ENCODE measurements around the gene SUSD2. TPM values are rescaled to one million over a fixed set of nuclear protein-coding genes. Genes with fewer than 3 reads are reported as not detected.
"Not testable (repeated sequence)": the region's sequence is repeated elsewhere in the genome, so short reads cannot be mapped to it uniquely, and the experiment has no call there.

SUSD2 gene
- total RNA-seq, 1 donor from 2014 or later, result 4.5 TPM

DNA sequence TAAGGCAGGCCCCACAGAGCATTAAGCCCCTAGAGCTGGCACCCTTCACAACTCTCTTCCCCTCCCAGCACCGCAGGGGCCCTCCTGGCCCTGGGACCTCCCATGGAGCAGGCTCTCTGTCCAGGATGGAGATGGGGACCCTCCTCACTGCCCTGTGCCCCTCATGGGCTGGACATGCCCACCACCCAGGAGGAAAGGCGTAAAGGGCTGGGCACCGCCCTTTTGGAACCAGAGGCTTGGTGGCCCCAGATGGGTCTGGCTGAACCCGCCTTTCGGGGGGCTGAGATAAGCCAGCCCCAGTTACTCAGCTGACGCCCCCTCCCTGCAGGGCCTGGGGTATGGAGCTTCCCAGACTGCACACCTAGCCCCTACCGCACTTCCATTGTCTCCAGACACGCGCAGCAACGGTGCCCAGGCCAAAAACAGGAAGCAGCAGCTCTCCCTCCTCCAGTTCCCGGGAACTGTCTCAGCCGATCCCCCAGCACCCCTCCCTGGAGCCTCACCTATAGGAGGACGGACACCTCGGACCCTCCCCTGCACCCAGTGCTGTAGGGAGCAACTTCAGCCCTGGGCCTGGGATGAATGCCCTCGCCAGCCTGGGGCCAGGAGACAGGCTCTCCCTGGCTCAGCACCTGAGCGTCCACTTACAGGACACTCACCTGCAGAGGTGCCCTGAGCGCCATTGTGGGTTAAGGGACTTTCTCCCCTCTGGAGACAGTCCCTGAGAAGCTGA lies 1.6 kb upstream of the SUSD2 start:
- Mint-ChIP-seq H3K27ac (ENCODE audit: unreplicated experiment) (no peak overlapping the region), H3K4me3 (ENCODE audit: unreplicated experiment) (no peak overlapping the region), H3K4me1 (ENCODE audit: unreplicated experiment) (peaks cover 27% of the 10 kb centered on the region), H3K36me3 (ENCODE audit: unreplicated experiment) (no peaks in the 10 kb centered on the region), H3K9me3 (ENCODE audit: unreplicated experiment) (no peaks in the 10 kb centered on the region), H3K27me3 (ENCODE audit: unreplicated experiment) (no peaks in the 10 kb centered on the region)
- TF ChIP-seq, protein P1, sequence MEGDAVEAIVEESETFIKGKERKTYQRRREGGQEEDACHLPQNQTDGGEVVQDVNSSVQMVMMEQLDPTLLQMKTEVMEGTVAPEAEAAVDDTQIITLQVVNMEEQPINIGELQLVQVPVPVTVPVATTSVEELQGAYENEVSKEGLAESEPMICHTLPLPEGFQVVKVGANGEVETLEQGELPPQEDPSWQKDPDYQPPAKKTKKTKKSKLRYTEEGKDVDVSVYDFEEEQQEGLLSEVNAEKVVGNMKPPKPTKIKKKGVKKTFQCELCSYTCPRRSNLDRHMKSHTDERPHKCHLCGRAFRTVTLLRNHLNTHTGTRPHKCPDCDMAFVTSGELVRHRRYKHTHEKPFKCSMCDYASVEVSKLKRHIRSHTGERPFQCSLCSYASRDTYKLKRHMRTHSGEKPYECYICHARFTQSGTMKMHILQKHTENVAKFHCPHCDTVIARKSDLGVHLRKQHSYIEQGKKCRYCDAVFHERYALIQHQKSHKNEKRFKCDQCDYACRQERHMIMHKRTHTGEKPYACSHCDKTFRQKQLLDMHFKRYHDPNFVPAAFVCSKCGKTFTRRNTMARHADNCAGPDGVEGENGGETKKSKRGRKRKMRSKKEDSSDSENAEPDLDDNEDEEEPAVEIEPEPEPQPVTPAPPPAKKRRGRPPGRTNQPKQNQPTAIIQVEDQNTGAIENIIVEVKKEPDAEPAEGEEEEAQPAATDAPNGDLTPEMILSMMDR (IDR thresholded peaks at IDR 0.05), result no peak
- DNase-seq (ENCODE audit: extremely low spot score, unreplicated experiment), result no peak

DNA sequence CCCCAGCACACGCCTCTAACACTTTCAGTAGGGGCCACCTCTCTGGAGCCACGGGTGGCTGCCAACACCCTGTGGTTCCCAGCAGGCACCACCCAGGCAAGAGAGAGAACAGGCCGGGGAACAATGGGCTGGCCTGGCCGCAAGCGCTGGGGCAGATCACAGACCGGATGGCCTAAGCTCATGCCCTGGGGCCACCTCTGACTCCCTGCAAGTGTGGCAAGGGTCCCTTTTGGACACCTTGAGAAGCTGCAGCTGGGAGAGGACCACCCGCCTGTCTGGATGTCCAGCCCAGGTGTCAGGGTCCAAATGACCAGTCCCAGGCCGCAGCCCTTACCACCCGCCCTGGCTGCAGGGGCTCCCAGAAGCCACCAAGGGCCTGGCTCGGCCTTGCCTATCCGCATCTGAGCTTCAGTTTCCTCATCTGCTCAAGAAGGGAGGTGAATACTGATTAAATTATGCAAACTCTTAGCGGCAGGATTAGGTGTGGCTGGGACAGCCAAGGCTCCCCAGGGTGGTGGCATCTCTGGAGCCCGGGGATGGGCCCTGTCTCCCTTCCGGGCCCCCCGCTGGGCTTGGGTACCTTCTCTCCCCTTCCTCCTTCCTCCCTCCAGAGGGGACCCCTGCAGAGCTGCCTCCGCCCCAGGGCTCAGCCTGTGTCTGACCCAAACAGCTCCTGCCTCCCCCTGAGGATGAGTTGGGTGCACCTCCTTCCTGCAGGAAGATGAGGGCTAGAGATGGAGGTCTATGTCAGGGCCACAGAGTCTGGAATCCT lies 785 bp upstream of the SUSD2 start:
- peaks cover 21% of the 10 kb centered on the region for H3K4me1 Mint-ChIP-seq (ENCODE audit: unreplicated experiment)
- DNase-seq (ENCODE audit: extremely low spot score, unreplicated experiment), result no peak
- H3K9me3 Mint-ChIP-seq (ENCODE audit: unreplicated experiment), result no peaks in the 10 kb centered on the region
- no peaks in the 10 kb centered on the region for H3K27me3 Mint-ChIP-seq (ENCODE audit: unreplicated experiment)
- TF ChIP-seq, protein P1 (IDR thresholded peaks at IDR 0.05), result no peak
- no peaks in the 10 kb centered on the region for H3K36me3 Mint-ChIP-seq (ENCODE audit: unreplicated experiment)
- no peak overlapping the region for H3K4me3 Mint-ChIP-seq (ENCODE audit: unreplicated experiment)
- H3K27ac Mint-ChIP-seq (ENCODE audit: unreplicated experiment), result no peak overlapping the region

DNA sequence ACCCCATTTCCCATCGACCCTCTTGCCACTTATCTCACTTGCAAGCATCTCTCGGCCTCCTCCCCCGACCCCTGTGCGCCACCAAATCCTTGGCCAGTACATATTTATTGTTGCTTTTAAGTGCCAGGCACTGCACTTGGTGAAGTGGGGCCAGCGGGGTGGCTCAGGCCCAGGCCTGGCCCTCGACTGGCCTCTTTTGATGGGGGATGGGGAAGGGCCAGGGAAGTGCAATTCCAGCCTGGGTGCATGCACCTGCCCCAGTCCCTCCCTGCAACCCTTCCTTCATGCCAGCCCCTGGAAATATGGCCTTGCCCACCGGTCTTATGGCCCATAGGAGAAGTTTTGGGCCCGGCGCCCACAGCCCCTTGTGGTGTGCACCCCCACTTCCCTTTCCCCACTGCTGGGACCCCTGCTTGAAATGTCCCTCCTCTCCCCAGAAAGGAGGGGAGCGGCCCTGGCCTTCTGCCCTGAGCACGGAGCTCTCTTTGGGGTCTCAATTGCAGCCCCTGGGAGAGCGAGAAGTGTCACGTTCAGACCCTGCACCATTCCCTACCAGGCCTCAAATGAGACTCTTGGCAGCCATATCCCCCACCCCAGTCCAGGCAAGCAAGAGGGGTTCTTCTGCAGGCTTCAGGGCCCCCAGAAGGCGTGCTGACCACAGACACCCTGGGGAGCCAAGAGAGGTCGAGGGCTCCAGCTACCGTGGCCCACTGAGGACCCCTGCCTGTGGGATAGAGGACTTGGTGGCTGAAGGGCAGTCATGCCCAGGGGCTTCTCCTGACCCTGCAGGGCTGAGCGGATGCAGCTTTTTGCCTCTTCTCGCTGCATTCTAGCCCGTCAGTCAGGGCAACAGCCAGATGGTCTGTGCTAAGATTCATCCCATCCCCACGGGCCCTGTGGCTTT lies 961 bp downstream of the SUSD2 start:
- Mint-ChIP-seq H3K4me3 (ENCODE audit: unreplicated experiment) (no peak overlapping the region), H3K36me3 (ENCODE audit: unreplicated experiment) (no peaks in the 10 kb centered on the region), H3K27ac (ENCODE audit: unreplicated experiment) (no peak overlapping the region), H3K27me3 (ENCODE audit: unreplicated experiment) (no peaks in the 10 kb centered on the region), H3K9me3 (ENCODE audit: unreplicated experiment) (no peaks in the 10 kb centered on the region), H3K4me1 (ENCODE audit: unreplicated experiment) (peaks cover 15% of the 10 kb centered on the region)
- no peak for DNase-seq (ENCODE audit: extremely low spot score, unreplicated experiment)
- TF ChIP-seq, protein P1 (IDR thresholded peaks at IDR 0.05), result peak; percentile 34

DNA sequence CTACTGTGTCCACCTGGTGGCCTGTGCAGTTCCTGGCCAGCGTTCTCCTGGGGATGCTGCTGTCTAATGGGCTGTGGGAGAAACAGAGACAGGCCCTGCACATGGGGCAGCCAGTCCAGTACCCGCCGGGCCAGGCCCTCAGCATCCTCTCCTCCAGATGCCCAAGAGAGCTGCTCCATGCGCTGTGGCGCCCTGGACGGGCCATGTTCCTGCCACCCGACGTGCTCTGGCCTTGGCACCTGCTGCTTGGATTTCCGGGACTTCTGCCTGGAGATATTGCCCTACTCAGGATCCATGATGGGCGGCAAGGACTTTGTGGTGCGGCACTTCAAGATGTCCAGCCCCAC lies 1.6 kb downstream of the SUSD2 start:
- not testable (repeated sequence) for H3K9me3 Mint-ChIP-seq (ENCODE audit: unreplicated experiment); H3K36me3 Mint-ChIP-seq (ENCODE audit: unreplicated experiment); H3K4me3 Mint-ChIP-seq (ENCODE audit: unreplicated experiment); DNase-seq (ENCODE audit: extremely low spot score, unreplicated experiment); H3K27me3 Mint-ChIP-seq (ENCODE audit: unreplicated experiment); H3K27ac Mint-ChIP-seq (ENCODE audit: unreplicated experiment)
- peaks cover 15% of the 10 kb centered on the region for H3K4me1 Mint-ChIP-seq (ENCODE audit: unreplicated experiment)

DNA sequence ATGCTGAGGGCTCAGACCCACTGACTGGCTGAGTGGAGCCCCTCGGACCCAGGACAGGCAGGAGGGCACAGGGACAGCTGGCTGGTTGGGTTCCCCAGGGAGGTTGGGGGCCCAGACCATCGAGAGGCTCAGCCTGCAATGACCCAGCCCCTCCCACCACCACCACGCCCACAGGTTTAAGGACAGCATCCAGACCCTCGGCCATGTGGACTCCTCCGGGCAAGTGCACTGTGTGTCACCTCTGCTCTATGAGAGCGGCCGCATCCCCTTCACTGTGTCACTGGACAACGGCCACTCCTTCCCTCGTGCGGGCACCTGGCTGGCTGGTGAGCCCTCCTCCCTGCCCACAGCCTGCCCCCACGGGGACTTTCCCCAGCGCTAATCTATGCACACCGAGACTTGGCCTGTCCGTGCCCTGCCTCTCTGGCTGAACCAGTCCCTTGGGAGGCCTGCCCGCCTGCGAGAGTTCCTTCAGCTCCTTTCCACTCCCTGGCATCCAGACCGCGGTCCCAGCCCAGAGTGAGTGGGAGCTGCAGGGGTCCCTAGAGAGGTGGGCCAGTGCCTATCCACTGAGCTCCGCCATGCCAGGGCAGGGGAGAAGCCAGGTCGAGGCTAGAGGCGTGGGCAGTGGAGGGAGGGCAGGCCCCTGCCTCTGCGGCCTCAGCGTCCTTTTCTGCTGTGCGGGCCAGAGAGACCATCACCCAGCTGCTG lies 2.2 kb downstream of the SUSD2 start:
- TF ChIP-seq, protein P1 (IDR thresholded peaks at IDR 0.05), result no peak
- Mint-ChIP-seq H3K4me1 (ENCODE audit: unreplicated experiment) (peaks cover 15% of the 10 kb centered on the region), H3K36me3 (ENCODE audit: unreplicated experiment) (no peaks in the 10 kb centered on the region), H3K9me3 (ENCODE audit: unreplicated experiment) (no peaks in the 10 kb centered on the region), H3K4me3 (ENCODE audit: unreplicated experiment) (no peak overlapping the region), H3K27ac (ENCODE audit: unreplicated experiment) (no peak overlapping the region), H3K27me3 (ENCODE audit: unreplicated experiment) (no peaks in the 10 kb centered on the region)
- no peak for DNase-seq (ENCODE audit: extremely low spot score, unreplicated experiment)

Data from osteocyte (in vitro differentiated cells).